NCI-H146 (cell line): ENCODE measurements around the gene WWC2.

Experiments
- DNase-seq: peaks from one replicate; lab custom pipeline; 2025; lab: John Stamatoyannopoulos, UW

Gene WWC2

GRCh38 chr4:183256756-183257385 lies 157.8 kb downstream of the WWC2 start:
- DNase-seq = peak; percentile 39

- peak; percentile 20 for DNase-seq
These were observed 158.8 kb downstream of the WWC2 start for GRCh38 chr4:183257808-183258207.

- DNase-seq = peak; percentile 9
These were observed 161.6 kb downstream of the WWC2 start for GRCh38 chr4:183260491-183261151.

GRCh38 chr4:183261953-183262775 lies 163.1 kb downstream of the WWC2 start:
- DNase-seq = peak; percentile 66

GRCh38 chr4:183262776-183263100 lies 163.7 kb downstream of the WWC2 start:
- no peak for DNase-seq

- no peak for DNase-seq
These were observed 164.8 kb downstream of the WWC2 start for GRCh38 chr4:183263787-183264386.

- no peak for DNase-seq
These were observed 165.6 kb downstream of the WWC2 start for GRCh38 chr4:183264614-183265013.

GRCh38 chr4:183266371-183266770 lies 167.3 kb downstream of the WWC2 start:
- no peak for DNase-seq

GRCh38 chr4:183268556-183268955 lies 169.5 kb downstream of the WWC2 start:
- DNase-seq = no peak

- no peak for DNase-seq
These were observed 173.3 kb downstream of the WWC2 start for GRCh38 chr4:183272384-183272783.

GRCh38 chr4:183276106-183276505 lies 177.0 kb downstream of the WWC2 start:
- no peak for DNase-seq

GRCh38 chr4:183284258-183284785 lies 185.3 kb downstream of the WWC2 start:
- DNase-seq = no peak

- no peak for DNase-seq
These were observed 185.9 kb downstream of the WWC2 start for GRCh38 chr4:183284965-183285364.

- no peak for DNase-seq
These were observed 186.8 kb downstream of the WWC2 start for GRCh38 chr4:183285886-183286285.

GRCh38 chr4:183286590-183287308 lies 187.7 kb downstream of the WWC2 start:
- DNase-seq = no peak

- DNase-seq = no peak
These were observed 188.2 kb downstream of the WWC2 start for GRCh38 chr4:183287309-183287659.

- DNase-seq = no peak
These were observed 188.6 kb downstream of the WWC2 start for GRCh38 chr4:183287677-183288076.

- no peak for DNase-seq
These were observed 189.9 kb downstream of the WWC2 start for GRCh38 chr4:183288955-183289354.

- no peak for DNase-seq
These were observed 190.6 kb downstream of the WWC2 start for GRCh38 chr4:183289688-183290087.

GRCh38 chr4:183291070-183291469 lies 192.0 kb downstream of the WWC2 start:
- DNase-seq = no peak

GRCh38 chr4:183295711-183296110 lies 196.7 kb downstream of the WWC2 start:
- no peak for DNase-seq

- DNase-seq = no peak
These were observed 198.6 kb downstream of the WWC2 start for GRCh38 chr4:183297675-183298074.
